Measurements from ENCODE around the gene CTBP1. TPM values are rescaled to one million over a fixed set of nuclear protein-coding genes. Genes with fewer than 3 reads are reported as not detected.

Gene CTBP1
- total RNA-seq, 1 donor from 2014 or later, result 171 TPM

- no peak for TF ChIP-seq EZH2phosphoT487 (IDR thresholded peaks at IDR 0.05)
- no peak for TF ChIP-seq CTCF (IDR thresholded peaks at IDR 0.05)
- TF ChIP-seq EZH2 (IDR thresholded peaks at IDR 0.05), result no peak
- Histone ChIP-seq H3K9me3 (ENCODE audit: low read depth) (peaks cover 5% of the 10 kb centered on the region), H3K4me2 (no peak overlapping the region), H3K4me1 (no peaks in the 10 kb centered on the region), H4K20me1 (ENCODE audit: low read depth) (no peaks in the 10 kb centered on the region), H2AFZ (replicated peaks) (no peak overlapping the region), H3K27me3 (no peaks in the 10 kb centered on the region), H3K79me2 (ENCODE audit: low read depth) (no peaks in the 10 kb centered on the region), H3K27ac (no peak overlapping the region), H3K4me3 (no peak overlapping the region), H3K36me3 (no peaks in the 10 kb centered on the region), H3F3A (ENCODE audit: low read depth) (no peaks in the 10 kb centered on the region), H3K9ac (no peak overlapping the region)
- peaks cover 44% of the 10 kb centered on the region for H3K9me3 Mint-ChIP-seq
- H3K4me3 Mint-ChIP-seq, result no peak overlapping the region
- DNase-seq (ENCODE audit: low spot score), result no peak
- H3K4me1 Mint-ChIP-seq, result no peaks in the 10 kb centered on the region
- H3K36me3 Mint-ChIP-seq, result peaks cover 24% of the 10 kb centered on the region
- H3K27me3 Mint-ChIP-seq (ENCODE audit: insufficient read depth, low read depth), result peaks cover 7% of the 10 kb centered on the region
- H3K27ac Mint-ChIP-seq, result no peak overlapping the region
These were observed 18.2 kb upstream of the CTBP1 start for GRCh38 chr4:1266881-1267763.

- no peaks in the 10 kb centered on the region for H3F3A ChIP-seq (ENCODE audit: low read depth)
- no peaks in the 10 kb centered on the region for H3K36me3 ChIP-seq
- no peaks in the 10 kb centered on the region for H3K27me3 ChIP-seq
- Mint-ChIP-seq H3K27me3 (ENCODE audit: insufficient read depth, low read depth) (peaks cover 10% of the 10 kb centered on the region), H3K4me3 (no peak overlapping the region), H3K9me3 (peaks cover 42% of the 10 kb centered on the region), H3K4me1 (no peaks in the 10 kb centered on the region), H3K27ac (no peak overlapping the region), H3K36me3 (peaks cover 24% of the 10 kb centered on the region)
- no peak for DNase-seq (ENCODE audit: low spot score)
- no peak overlapping the region for H3K9ac ChIP-seq
- no peak overlapping the region for H3K4me3 ChIP-seq
- H3K4me1 ChIP-seq, result no peaks in the 10 kb centered on the region
- H3K79me2 ChIP-seq (ENCODE audit: low read depth), result no peaks in the 10 kb centered on the region
- H3K9me3 ChIP-seq (ENCODE audit: low read depth), result peaks cover 5% of the 10 kb centered on the region
- no peak overlapping the region for H3K4me2 ChIP-seq
- TF ChIP-seq EZH2 (IDR thresholded peaks at IDR 0.05) (no peak), EZH2phosphoT487 (IDR thresholded peaks at IDR 0.05) (no peak), CTCF (IDR thresholded peaks at IDR 0.05) (no peak)
- no peak overlapping the region for H3K27ac ChIP-seq
- H4K20me1 ChIP-seq (ENCODE audit: low read depth), result no peaks in the 10 kb centered on the region
- no peak overlapping the region for H2AFZ ChIP-seq (replicated peaks)
These were observed 16.4 kb upstream of the CTBP1 start for GRCh38 chr4:1265351-1265750.

DNA sequence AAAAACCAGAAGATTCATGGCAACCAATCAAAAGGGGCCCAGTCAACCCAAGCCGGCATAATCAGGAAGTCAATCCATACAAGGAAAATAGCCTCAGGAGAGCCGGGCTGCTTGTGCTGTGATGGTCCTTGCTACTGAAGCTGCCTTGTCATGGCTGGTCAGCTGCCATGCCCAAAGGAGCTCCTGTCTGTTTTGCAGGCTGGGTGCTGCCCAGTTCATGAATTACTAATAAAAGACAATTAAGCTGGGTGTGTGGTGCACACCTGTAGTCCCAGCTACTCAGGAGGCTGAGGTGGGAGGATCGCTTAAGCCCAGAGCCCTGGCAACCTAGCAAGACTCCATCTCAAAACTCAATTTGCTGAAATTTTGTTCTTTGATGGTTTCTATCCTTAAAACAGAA lies 16.0 kb upstream of the CTBP1 start:
- Histone ChIP-seq H3K27me3 (no peaks in the 10 kb centered on the region), H3F3A (ENCODE audit: low read depth) (no peaks in the 10 kb centered on the region), H3K4me3 (no peak overlapping the region), H4K20me1 (ENCODE audit: low read depth) (no peaks in the 10 kb centered on the region), H3K27ac (no peak overlapping the region), H3K4me1 (no peaks in the 10 kb centered on the region), H3K9me3 (ENCODE audit: low read depth) (peaks cover 5% of the 10 kb centered on the region), H3K4me2 (no peak overlapping the region), H2AFZ (replicated peaks) (no peak overlapping the region), H3K36me3 (no peaks in the 10 kb centered on the region), H3K9ac (no peak overlapping the region), H3K79me2 (ENCODE audit: low read depth) (no peaks in the 10 kb centered on the region)
- Mint-ChIP-seq H3K27ac (no peak overlapping the region), H3K36me3 (peaks cover 27% of the 10 kb centered on the region), H3K9me3 (peaks cover 44% of the 10 kb centered on the region), H3K4me1 (no peaks in the 10 kb centered on the region), H3K4me3 (no peak overlapping the region), H3K27me3 (ENCODE audit: insufficient read depth, low read depth) (peaks cover 8% of the 10 kb centered on the region)
- TF ChIP-seq EZH2 (IDR thresholded peaks at IDR 0.05) (no peak), EZH2phosphoT487 (IDR thresholded peaks at IDR 0.05) (no peak), CTCF (IDR thresholded peaks at IDR 0.05) (no peak)
- no peak for DNase-seq (ENCODE audit: low spot score)
